NCI-H82 (cell line): ENCODE results near the gene ZNF285.
"Not testable (repeated sequence)": the region's sequence is repeated elsewhere in the genome, so short reads cannot be mapped to it uniquely, and the experiment has no call there.

Experiments
- DNase-seq: peaks from one replicate; lab custom pipeline; 2025; lab: John Stamatoyannopoulos, UW

Gene ZNF285

GRCh38 chr19:44401139-44402115 is at the start of gene ZNF285:
Gene ZNF285, minus strand, starts transcription at chr19:44401608. Its CDS starts 4,395 bp downstream, at chr19:44397213.
- no peak for DNase-seq

DNA sequence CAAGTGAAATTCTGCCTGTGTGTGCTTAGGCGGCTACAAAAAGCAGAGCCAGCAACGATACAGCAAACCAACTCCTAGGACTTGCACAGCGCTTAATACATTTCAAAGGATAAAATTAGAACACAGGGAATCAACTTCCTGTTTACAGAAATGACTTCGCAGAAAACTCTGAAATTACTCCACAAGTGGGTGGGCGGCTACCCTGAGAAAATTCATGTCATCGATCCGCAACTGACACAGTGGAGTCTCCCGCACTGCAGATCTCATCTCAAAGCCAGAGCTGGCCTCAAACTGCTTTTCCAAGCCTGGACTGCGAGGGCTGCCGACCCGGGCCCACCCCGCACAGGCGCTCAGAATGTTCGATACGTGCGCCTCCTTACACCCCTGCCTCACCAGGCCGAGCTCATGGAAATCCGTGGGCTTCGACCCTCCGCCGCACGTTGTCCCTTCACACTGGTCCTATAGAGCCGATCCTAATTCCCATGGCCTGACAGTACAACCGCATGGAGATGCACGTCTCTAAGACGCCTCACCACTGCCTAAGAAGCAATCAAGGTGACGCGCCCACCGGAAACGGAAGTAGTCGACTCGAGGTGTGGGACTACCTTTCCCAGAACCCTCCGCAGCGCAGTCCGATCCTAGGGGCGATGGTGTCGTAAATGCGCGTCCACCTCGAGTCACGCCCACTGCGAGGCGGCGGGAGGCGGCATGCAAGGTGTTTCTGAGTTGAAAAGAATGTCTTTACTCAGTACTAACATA is 46.7 kb upstream of the ZNF285 start, which contains the start of gene ZNF229:
ZNF229 (minus strand) TSS at position 557 of the 759 bp plus-strand sequence. CDS start 5,625 bp downstream, outside the sequence.
- DNase-seq, result peak; percentile 96

GRCh38 chr19:44438441-44438840 is 37.0 kb upstream of the ZNF285 start:
- DNase-seq, result peak; percentile 92

- no peak for DNase-seq
Measured at GRCh38 chr19:44435441-44435840, 34.0 kb upstream of the ZNF285 start.

GRCh38 chr19:44430956-44431355 is 29.5 kb upstream of the ZNF285 start:
- no peak for DNase-seq

DNA sequence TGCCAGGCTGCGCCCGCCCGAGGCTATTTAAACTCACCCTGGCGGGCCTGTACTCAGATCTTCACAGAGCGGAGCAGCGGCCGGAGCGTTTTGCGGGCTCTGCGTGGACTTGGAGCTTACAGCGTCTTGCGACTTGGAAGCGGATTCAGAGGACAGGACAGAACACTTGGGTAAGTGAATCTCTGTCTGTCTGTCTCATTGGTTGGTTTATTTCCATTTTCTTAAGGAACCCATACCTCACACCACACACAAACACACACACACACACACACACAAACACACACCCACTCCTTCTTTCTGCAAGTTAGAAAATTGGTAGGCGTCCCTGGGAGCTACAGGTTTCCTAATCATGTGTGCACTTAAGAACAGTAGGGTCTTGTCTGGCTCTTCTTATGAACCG is 14.1 kb upstream of the ZNF285 start:
- DNase-seq, result not testable (repeated sequence)

GRCh38 chr19:44389268-44389667 is 12.1 kb downstream of the ZNF285 start:
- not testable (repeated sequence) for DNase-seq

- DNase-seq, result no peak
Measured at GRCh38 chr19:44374789-44375188, 26.6 kb downstream of the ZNF285 start.

- DNase-seq, result no peak
Measured at GRCh38 chr19:44371815-44372480, 29.5 kb downstream of the ZNF285 start.

- DNase-seq, result no peak
Measured at GRCh38 chr19:44367024-44367423, 34.4 kb downstream of the ZNF285 start.

- DNase-seq, result peak; percentile 98
Measured at GRCh38 chr19:44356383-44357111, 44.9 kb downstream of the ZNF285 start, which contains the start of gene ZNF112. Gene ZNF112, minus strand, starts transcription at chr19:44356680. Its CDS starts 16,141 bp downstream, at chr19:44340539.

DNA sequence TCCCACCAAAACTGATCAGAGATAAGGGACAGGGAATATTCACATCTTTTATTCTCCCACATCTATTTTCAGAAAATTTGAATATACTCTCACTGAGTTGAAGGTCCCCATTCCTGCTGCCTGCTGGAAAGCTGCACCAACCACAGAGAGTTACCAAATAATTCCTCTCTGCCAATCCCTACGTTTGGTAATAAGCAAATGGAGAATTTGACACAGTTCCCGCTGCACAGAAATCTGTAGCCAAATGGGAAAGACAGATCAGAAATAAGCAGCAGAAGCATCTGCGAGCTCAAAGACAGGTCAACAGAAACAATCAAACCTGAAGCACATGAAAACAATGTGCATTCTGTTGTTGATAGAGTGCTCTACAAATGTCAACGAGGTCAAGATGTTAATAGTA is 54.9 kb downstream of the ZNF285 start:
- DNase-seq, result no peak

DNA sequence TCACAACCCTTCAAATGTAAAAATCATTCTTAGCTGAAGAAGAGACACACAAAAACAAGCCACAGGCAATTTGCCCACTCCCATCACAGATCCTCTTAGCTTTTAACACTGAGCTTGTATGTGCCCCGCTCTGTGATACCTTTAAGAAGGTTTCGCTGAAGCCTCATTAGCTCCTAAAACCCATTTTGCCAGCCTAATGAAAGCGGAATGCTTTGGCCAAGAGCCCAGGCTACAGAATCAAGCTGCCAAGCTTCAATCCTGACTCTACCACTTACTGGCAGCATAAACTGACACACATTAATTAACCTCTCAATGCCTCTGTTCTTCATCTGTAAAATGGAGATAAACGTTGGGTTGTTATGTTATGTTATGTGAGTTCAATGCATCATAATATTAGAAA is 55.4 kb downstream of the ZNF285 start:
- peak; percentile 53 for DNase-seq

DNA sequence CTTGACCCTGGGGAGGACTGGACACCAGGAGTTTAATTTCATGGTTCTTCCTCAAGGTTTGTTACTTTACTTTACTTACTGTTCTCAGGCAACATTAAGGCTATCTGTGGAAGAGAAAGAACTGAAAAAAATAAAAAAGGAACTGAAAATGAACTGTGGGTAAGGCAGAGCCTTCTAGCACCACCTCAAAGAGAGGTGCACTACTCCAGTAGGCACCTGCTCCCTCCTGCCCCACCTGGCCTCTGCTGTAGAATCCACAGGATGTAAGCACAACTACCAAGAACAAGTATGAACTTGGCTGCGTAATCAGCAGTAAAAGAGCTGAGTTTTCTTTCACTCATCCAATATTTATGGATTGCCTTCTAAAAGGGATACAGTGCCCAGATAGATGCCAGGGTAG is 57.2 kb downstream of the ZNF285 start:
- no peak for DNase-seq

DNA sequence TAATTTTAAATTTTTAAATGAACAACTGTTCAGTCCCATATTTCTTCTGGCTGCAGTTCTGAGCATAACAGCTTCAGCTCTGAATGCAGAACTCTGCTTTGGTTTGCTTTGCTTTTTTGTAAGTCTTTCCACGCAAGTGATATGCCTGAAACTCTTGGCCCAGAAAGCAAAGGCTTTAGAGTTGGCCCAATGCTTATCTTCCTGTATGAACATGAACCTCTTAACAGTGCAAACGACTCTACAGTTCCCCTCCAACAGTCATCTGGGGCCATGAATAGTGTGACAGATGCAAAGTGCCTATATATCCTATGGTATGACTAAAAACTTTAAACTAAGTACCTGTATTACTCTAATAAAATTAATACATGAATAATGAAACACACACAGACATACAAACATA is 59.6 kb downstream of the ZNF285 start:
- DNase-seq, result no peak

- not testable (repeated sequence) for DNase-seq
Measured at GRCh38 chr19:44334639-44335038, 66.8 kb downstream of the ZNF285 start.
